Testis (tissue), 5 donors: ENCODE data around the gene MARVELD2. TPM values are rescaled to one million over a fixed set of nuclear protein-coding genes. Genes with fewer than 3 reads are reported as not detected.
"Not testable (repeated sequence)": the region's sequence is repeated elsewhere in the genome, so short reads cannot be mapped to it uniquely, and the experiment has no call there.

ENCODE experiments used
- DNase-seq: peaks from one replicate; pipeline ENCODE4 v3.0.0-alpha.2; 2019
- H3K27ac ChIP-seq, 2 donors: fragments of 200-600 bp; sonication (generic); one replicate each; pipeline ENCODE4 v1.5.1; 2019
- H3K27me3 ChIP-seq: fragments of 200-600 bp; sonication (generic); one replicate; pipeline ENCODE4 v1.5.1; 2019
- H3K36me3 ChIP-seq: fragments of 200-600 bp; sonication (generic); one replicate; pipeline ENCODE4 v1.5.1; 2017; ENCODE audit warnings: low read depth; ENCODE audit errors: missing control alignments
- H3K4me1 ChIP-seq: fragments of 200-600 bp; sonication (generic); one replicate; pipeline ENCODE4 v1.5.1; 2019
- H3K4me3 ChIP-seq, 2 donors: fragments of 200-600 bp; sonication (generic); one replicate each; pipeline ENCODE4 v1.5.1; 2017 to 2019
- H3K9me3 ChIP-seq: fragments of 200-600 bp; sonication (generic); one replicate; pipeline ENCODE4 v1.5.1; 2017
- CTCF ChIP-seq, 3 experiments: fragments of 450-650 bp in 2 of 3; fragments of 200-600 bp in 1 of 3; sonication (generic) in 1 of 3; IDR thresholded peaks; one replicate each; pipeline ENCODE4 v1.5.1; 2016 to 2019; ENCODE audit warnings: antibody characterized with exemption in 3 of 3, mild to moderate bottlenecking in 2 of 3, moderate library complexity in 1 of 3
- POLR2A ChIP-seq: fragments of 450-650 bp; IDR thresholded peaks from one replicate; pipeline ENCODE4 v1.6.1; 2017; ENCODE audit warnings: antibody characterized with exemption, mild to moderate bottlenecking, moderate library complexity
- WGBS, 2 donors: methylation state at CpG; one replicate each; pipeline ENCODE4 v1.1.5; 2018; 5-methylcytosine and 5-hydroxymethylcytosine counted together
- intact Hi-C: fragments of 100-400 bp; cut with DNase I; formaldehyde crosslinking; loops from one replicate; pipeline ENCODE4 v1.15.1; 2023; ENCODE audit warnings: low total_unique reads
- long read RNA-seq, 2 donors: transcript quantifications; one replicate each; lab custom pipeline, GENCODE V29; 2026
- polyA plus RNA-seq: library from polyadenylated mRNA; stranded (reverse); fragments of 350-450 nt; fragmentation: Illumina TruSeq; extraction: RNeasy Lipid Tissue Mini Kit (QIAGEN cat#74804); gene quantifications from one replicate; pipeline ENCODE4 v1.2.3, GENCODE V29; 2014; ENCODE audit warnings: low read depth, low replicate concordance; ENCODE audit not compliant: insufficient read depth
- total RNA-seq, 2 donors: library from RNA; depleted of rRNA; stranded (reverse); fragments of >200 nt; gene quantifications; one replicate each; pipeline ENCODE4 v1.2.3, GENCODE V29; 2016

Gene MARVELD2
- total RNA-seq, result 1 to 10 TPM; 5.5 to 6.9 TPM
- polyA plus RNA-seq, result 5.9 TPM
- long read RNA-seq, donor 1, result 0 reads
- long read RNA-seq, donor 2, result 0 reads

DNA sequence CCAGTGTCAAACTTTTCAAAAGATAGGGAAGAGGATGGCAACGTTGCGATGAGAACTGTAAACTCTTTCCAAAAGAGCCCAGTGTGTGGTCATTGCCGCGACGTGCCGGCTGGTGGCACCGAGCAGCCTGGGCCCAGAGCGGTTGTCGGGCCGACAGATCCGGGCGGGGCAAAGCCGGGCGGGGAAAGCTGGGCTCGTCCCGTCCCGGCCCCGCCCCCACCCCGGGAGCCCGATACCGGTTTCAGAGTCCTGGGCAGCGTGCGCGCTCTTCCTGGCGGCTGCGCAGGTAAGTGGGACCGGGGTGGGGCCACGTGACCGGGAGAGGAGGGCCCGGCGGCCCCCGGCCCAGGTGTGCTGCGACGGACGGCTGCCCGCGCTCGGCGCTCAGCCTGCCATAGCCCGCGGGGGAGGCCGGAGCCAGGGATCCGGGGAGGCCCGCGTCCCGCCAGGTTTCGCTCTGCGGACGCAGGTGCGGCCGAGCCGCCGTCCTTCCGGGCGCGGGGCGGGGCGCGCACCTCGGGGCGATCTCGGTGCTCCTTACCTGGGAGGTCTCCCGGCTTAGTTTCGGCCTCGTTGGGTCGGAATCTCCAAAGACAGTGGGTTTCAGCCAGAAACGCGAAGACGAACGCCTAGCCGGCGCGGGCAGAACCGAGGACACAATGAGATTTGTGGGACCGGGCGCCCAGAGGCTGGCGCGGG is at the start of gene MARVELD2:
Gene MARVELD2 (plus strand): TSS at position 232 of the 699 bp plus-strand sequence. CDS start 4,270 bp downstream, outside the sequence.
- peak; percentile 65 for DNase-seq
- WGBS, 2 donors, result 16 to 40% methylated on average over 19 to 56 of the region's 78 CpGs
- no peaks in the 10 kb centered on the region for H3K4me1 ChIP-seq
- intact Hi-C loops, result no loop called here
- H3K9me3 ChIP-seq, result no peaks in the 10 kb centered on the region
- no peak for TF ChIP-seq POLR2A
- no peak for TF ChIP-seq CTCF (IDR thresholded peaks at IDR 0.05)
- H3K36me3 ChIP-seq, result no peaks in the 10 kb centered on the region
- H3K27me3 ChIP-seq, result no peaks in the 10 kb centered on the region
- peak within 1 kb of the TSS; percentile 57 to 65 for H3K4me3 ChIP-seq
- H3K27ac ChIP-seq, result peak within 1 kb of the TSS; percentile 13 to 31

GRCh38 chr5:69367697-69368279 is 47.1 kb upstream of the MARVELD2 start:
- peaks cover 16% of the 10 kb centered on the region for H3K4me1 ChIP-seq
- no peak for TF ChIP-seq POLR2A
- no peak for TF ChIP-seq CTCF (IDR thresholded peaks at IDR 0.05)
- H3K9me3 ChIP-seq, result no peaks in the 10 kb centered on the region
- H3K27ac ChIP-seq, result peak overlapping the region; percentile 97 to 99
- no peaks in the 10 kb centered on the region for H3K27me3 ChIP-seq
- intact Hi-C loops, result no loop called here
- DNase-seq, result no peak
- 55 to 69% methylated on average over 11 of the region's 11 CpGs for WGBS, 2 donors
- H3K36me3 ChIP-seq, result no peaks in the 10 kb centered on the region
- H3K4me3 ChIP-seq, result peak overlapping the region in 1 of 2 donors; percentile 92

DNA sequence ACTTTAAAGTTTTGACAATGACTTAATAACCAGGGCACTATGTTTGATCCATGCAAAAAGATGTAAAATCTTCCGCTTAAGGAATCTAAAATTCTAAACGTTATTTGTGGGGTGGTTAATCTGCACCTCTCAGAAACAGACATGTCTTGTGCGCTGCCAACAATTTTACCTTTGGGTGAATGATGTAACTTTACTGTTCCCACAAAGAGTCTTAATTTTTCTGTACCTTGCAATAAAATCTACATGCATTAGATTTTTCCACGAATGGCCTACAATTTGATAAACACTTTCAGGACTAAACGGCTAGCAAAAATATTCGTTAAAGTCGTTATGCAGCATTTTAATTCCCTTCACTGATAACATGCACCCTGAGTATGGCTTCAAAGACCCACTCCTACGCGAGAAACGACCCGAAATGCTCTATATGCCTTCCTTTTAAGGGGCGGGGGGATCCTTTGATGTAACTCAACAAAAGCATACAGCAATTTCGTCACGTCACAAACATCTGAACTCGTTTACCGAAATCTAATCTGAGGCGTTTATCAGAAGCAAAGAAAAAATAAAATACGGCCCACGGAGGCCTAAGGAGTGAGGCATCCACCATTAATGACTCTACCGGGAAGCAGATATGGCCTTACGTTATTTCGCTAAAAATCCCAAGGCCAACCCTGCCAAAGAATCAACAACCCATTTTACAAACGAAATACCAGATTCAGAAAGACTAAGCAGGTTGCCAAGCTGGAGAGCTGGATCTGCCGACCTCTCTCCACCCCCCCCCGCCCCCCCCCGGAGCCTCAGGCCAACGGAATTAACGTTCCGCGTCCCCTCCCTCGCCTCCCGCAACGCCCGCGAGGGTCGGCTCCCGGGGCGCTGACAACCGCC is 46.2 kb upstream of the MARVELD2 start:
- 2% methylated on average over 31 to 37 of the region's 39 CpGs for WGBS, 2 donors
- no peaks in the 10 kb centered on the region for H3K27me3 ChIP-seq
- H3K4me3 ChIP-seq, result peak overlapping the region; percentile 75 to 92
- H3K4me1 ChIP-seq, result peaks cover 16% of the 10 kb centered on the region
- no peak for TF ChIP-seq CTCF (IDR thresholded peaks at IDR 0.05)
- TF ChIP-seq POLR2A, result no peak
- no peak for DNase-seq
- H3K27ac ChIP-seq, result peak overlapping the region; percentile 97 to 99
- no peaks in the 10 kb centered on the region for H3K9me3 ChIP-seq
- intact Hi-C loops, result no loop called here
- H3K36me3 ChIP-seq, result no peaks in the 10 kb centered on the region

DNA sequence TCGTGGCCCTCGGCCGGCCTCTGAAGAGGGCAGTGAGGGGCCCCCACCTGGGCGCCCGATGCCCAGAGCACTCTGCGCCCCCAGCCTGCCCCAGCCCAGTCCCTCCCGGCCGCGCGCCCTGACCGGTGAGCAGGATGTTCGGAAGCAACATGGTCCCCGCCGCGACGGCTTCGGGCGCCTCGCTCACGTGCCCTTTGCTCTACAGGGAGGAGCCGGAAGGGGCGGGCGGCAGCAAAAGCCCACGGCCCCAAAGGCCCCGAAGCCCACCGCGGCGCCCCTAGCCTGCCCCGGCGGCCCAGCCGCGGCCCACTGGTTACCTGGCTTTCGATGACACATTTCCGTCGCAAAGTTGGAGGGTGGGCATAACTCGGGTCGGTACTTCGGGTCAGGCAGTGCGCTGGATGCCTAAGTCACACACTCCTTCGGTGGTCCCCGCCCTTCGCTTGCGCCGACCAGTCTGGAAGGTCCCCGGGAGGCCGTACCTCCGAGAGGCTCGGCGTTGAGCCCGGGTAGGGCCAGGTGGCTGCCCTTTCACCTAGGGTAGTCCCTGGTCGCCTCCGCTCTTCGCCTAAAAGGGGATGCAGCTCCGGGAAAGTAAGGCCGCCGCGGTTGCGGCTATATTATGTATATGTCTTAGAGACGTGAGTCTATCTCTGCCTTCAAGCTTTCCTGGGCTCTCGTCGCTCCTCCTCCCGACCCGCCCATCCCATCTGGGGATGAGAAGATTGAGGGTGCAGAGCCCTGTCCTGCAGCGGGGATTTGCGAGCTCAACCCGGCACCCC is 45.4 kb upstream of the MARVELD2 start, which contains the start of the genes AK6, RAD17 and TAF9:
Gene AK6 (minus strand): TSS at position 181 of the 782 bp plus-strand sequence. CDS start 30 bp downstream, at position 151.
Gene RAD17 (plus strand): TSS at position 479 of the 782 bp plus-strand sequence. CDS start 2,391 bp downstream, outside the sequence.
Gene TAF9 (minus strand): TSS at position 181 of the 782 bp plus-strand sequence. CDS start 3,783 bp downstream, outside the sequence.
- DNase-seq, result peak; percentile 97
- 0 to 1% methylated on average over 16 to 52 of the region's 66 CpGs for WGBS, 2 donors
- Histone ChIP-seq H3K27ac (peak within 1 kb of the TSS; percentile 97 to 99), H3K27me3 (no peaks in the 10 kb centered on the region), H3K4me3 (peak within 1 kb of the TSS; percentile 75 to 92), H3K9me3 (no peaks in the 10 kb centered on the region), H3K4me1 (peaks cover 16% of the 10 kb centered on the region), H3K36me3 (no peaks in the 10 kb centered on the region)
- intact Hi-C loops, result no loop called here
- peak in 1 of 3 experiments; percentile 10 for TF ChIP-seq CTCF (IDR thresholded peaks at IDR 0.05)
- no peak for TF ChIP-seq POLR2A

DNA sequence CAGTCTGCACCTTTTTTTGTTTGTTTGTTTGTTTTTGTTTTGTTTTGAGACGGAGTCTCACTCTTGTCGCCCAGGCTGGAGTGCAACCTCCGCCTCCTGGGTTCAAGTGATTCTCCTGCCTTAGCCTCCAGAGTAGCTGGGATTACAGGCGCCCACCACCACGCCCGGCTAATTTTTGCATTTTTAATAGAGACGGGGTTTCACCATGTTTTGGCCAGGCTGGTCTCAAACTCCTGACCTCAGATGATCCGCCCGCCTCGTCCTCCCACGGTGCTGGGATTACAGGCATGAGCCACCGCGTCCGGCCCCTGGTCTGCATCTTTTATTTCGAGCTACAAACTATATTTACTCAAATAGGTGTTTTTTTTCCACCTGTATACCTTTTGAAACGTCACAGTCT is 44.6 kb upstream of the MARVELD2 start:
- WGBS, 2 donors, result 1% methylated on average over 16 of the region's 16 CpGs

More for the DNA sequence above, 44.6 kb upstream of the MARVELD2 start:
- H3K4me1 ChIP-seq, result peaks cover 16% of the 10 kb centered on the region
- H3K36me3 ChIP-seq, H3K27me3 ChIP-seq, intact Hi-C loops, DNase-seq, H3K9me3 ChIP-seq: not testable (repeated sequence)
- H3K4me3 ChIP-seq, result peak overlapping the region; percentile 75 to 92
- peak overlapping the region; percentile 97 to 99 for H3K27ac ChIP-seq
